Measurements from ENCODE around the gene MAML2.
A peak's percentile ranks its signal among the peaks of the same experiment; 100 is the strongest.

MAML2 gene

GRCh38 chr11:96342961-96343711, at the start of gene MAML2:
MAML2 (minus strand) TSS chr11:96343195; CDS start chr11:96341895, 1,300 bp downstream.
- in situ Hi-C loops (cut with MboI; ENCODE audit: low pct_unique_long_range_greater_than_20kb, low sequenced_read_pairs) = no loop called here
- peak; percentile 91 for DNase-seq

- in situ Hi-C loops (cut with MboI; ENCODE audit: low pct_unique_long_range_greater_than_20kb, low sequenced_read_pairs) = no loop called here
- no peak for DNase-seq
These were observed 48.8 kb upstream of the MAML2 start for GRCh38 chr11:96391698-96392307.

- in situ Hi-C loops (cut with MboI; ENCODE audit: low pct_unique_long_range_greater_than_20kb, low sequenced_read_pairs) = no loop called here
- no peak for DNase-seq
These were observed 47.4 kb upstream of the MAML2 start for GRCh38 chr11:96390488-96390792.

GRCh38 chr11:96389720-96390487, 46.9 kb upstream of the MAML2 start, which contains the start of the genes CCDC82 and JRKL:
CCDC82 (minus strand) TSS chr11:96389912; CDS start chr11:96384747, 5,165 bp downstream.
JRKL (plus strand) TSS chr11:96390013; CDS start chr11:96390650, 637 bp downstream.
- peak; percentile 95 for DNase-seq
- in situ Hi-C loops (cut with MboI; ENCODE audit: low pct_unique_long_range_greater_than_20kb, low sequenced_read_pairs) = no loop called here

GRCh38 chr11:96388891-96389719, 46.1 kb upstream of the MAML2 start:
- DNase-seq = no peak
- in situ Hi-C loops (cut with MboI; ENCODE audit: low pct_unique_long_range_greater_than_20kb, low sequenced_read_pairs) = no loop called here

GRCh38 chr11:96385187-96385586, 42.2 kb upstream of the MAML2 start:
- DNase-seq = no peak
- in situ Hi-C loops (cut with MboI; ENCODE audit: low pct_unique_long_range_greater_than_20kb, low sequenced_read_pairs) = no loop called here

- in situ Hi-C loops (cut with MboI; ENCODE audit: low pct_unique_long_range_greater_than_20kb, low sequenced_read_pairs) = no loop called here
- DNase-seq = no peak
These were observed 41.2 kb upstream of the MAML2 start for GRCh38 chr11:96384156-96384555.

- DNase-seq = no peak
These were observed 33.8 kb upstream of the MAML2 start for GRCh38 chr11:96376796-96377195.

GRCh38 chr11:96373826-96374225, 30.8 kb upstream of the MAML2 start:
- DNase-seq = peak; percentile 25
- in situ Hi-C loops (cut with MboI; ENCODE audit: low pct_unique_long_range_greater_than_20kb, low sequenced_read_pairs) = no loop called here

More at GRCh38 chr11:96376796-96377195, 33.8 kb upstream of the MAML2 start:
- in situ Hi-C loops (cut with MboI; ENCODE audit: low pct_unique_long_range_greater_than_20kb, low sequenced_read_pairs) = no loop called here

GRCh38 chr11:96367342-96367741, 24.3 kb upstream of the MAML2 start:
- in situ Hi-C loops (cut with MboI; ENCODE audit: low pct_unique_long_range_greater_than_20kb, low sequenced_read_pairs) = no loop called here
- DNase-seq = no peak

- no peak for DNase-seq
- in situ Hi-C loops (cut with MboI; ENCODE audit: low pct_unique_long_range_greater_than_20kb, low sequenced_read_pairs) = no loop called here
These were observed 23.0 kb upstream of the MAML2 start for GRCh38 chr11:96366024-96366423.

- no peak for DNase-seq
- in situ Hi-C loops (cut with MboI; ENCODE audit: low pct_unique_long_range_greater_than_20kb, low sequenced_read_pairs) = no loop called here
These were observed 22.5 kb upstream of the MAML2 start for GRCh38 chr11:96365493-96365892.

- no peak for DNase-seq
- in situ Hi-C loops (cut with MboI; ENCODE audit: low pct_unique_long_range_greater_than_20kb, low sequenced_read_pairs) = no loop called here
These were observed 18.8 kb upstream of the MAML2 start for GRCh38 chr11:96361778-96362177.

GRCh38 chr11:96358321-96358720, 15.3 kb upstream of the MAML2 start:
- in situ Hi-C loops (cut with MboI; ENCODE audit: low pct_unique_long_range_greater_than_20kb, low sequenced_read_pairs) = no loop called here
- DNase-seq = no peak

GRCh38 chr11:96357794-96358193, 14.8 kb upstream of the MAML2 start:
- in situ Hi-C loops (cut with MboI; ENCODE audit: low pct_unique_long_range_greater_than_20kb, low sequenced_read_pairs) = no loop called here
- no peak for DNase-seq

- in situ Hi-C loops (cut with MboI; ENCODE audit: low pct_unique_long_range_greater_than_20kb, low sequenced_read_pairs) = no loop called here
- DNase-seq = no peak
These were observed 13.9 kb upstream of the MAML2 start for GRCh38 chr11:96356848-96357247.

- in situ Hi-C loops (cut with MboI; ENCODE audit: low pct_unique_long_range_greater_than_20kb, low sequenced_read_pairs) = no loop called here
- DNase-seq = peak; percentile 11
These were observed 708 bp downstream of the MAML2 start for GRCh38 chr11:96342014-96342960.

Measured in KBM-7 (cell line).